ENCODE measurements around the gene CAPN8.

- no peak for TF ChIP-seq CTCF (IDR thresholded peaks at IDR 0.05)
- no peak for TF ChIP-seq EZH2 (IDR thresholded peaks at IDR 0.05; ENCODE audit: borderline replicate concordance, insufficient read depth, low read depth, low read length, poor library complexity, severe bottlenecking)
Measured at GRCh38 chr1:223525957-223526356, 139.5 kb downstream of the CAPN8 start.

Data from B cell (primary cell).